ENCODE data around the gene TEDC1.

GRCh38 chr14:105503296-105503640 lies 12.2 kb downstream of the TEDC1 start:
- TF ChIP-seq CTCF (IDR thresholded peaks at IDR 0.05) (no peak), POLR2AphosphoS5 (IDR thresholded peaks at IDR 0.05) (no peak), POLR2A (IDR thresholded peaks at IDR 0.05) (no peak)

Measured in breast epithelium (tissue), 3 donors.